Mesodermal cell (in vitro differentiated cells): ENCODE measurements around the gene SP3.

ENCODE experiments used
- H3K27ac ChIP-seq: 2 replicates; pipeline ENCODE4 v1.7.0; 2013; ENCODE audit warnings: mild to moderate bottlenecking, low read depth, low read length, moderate library complexity; ENCODE audit not compliant: severe bottlenecking
- H3K36me3 ChIP-seq: 2 replicates; pipeline ENCODE4 v1.7.1; 2013; ENCODE audit warnings: mild to moderate bottlenecking, low read length, moderate library complexity; ENCODE audit not compliant: control insufficient read depth, insufficient read depth
- H3K4me1 ChIP-seq: one replicate; pipeline ENCODE4 v1.7.1; 2013; ENCODE audit warnings: mild to moderate bottlenecking, low read length; ENCODE audit not compliant: insufficient read depth, control insufficient read depth, poor library complexity, severe bottlenecking
- H3K4me3 ChIP-seq: 2 replicates; pipeline ENCODE4 v1.7.0; 2013; ENCODE audit warnings: low read length, control low read depth, mild to moderate bottlenecking; ENCODE audit not compliant: insufficient read depth, poor library complexity, severe bottlenecking; ENCODE audit errors: extremely low read depth
- H3K9me3 ChIP-seq: 2 replicates; pipeline ENCODE4 v1.7.1; 2013; ENCODE audit warnings: mild to moderate bottlenecking, low read length, moderate library complexity; ENCODE audit not compliant: control insufficient read depth
- WGBS, 2 experiments: methylation state at CpG; one replicate each; pipeline ENCODE4 v1.1.5; 2013; ENCODE audit warnings: missing lambda C conversion rate in 2 of 2; ENCODE audit not compliant: insufficient coverage in 2 of 2; 5-methylcytosine and 5-hydroxymethylcytosine counted together

Gene SP3

DNA sequence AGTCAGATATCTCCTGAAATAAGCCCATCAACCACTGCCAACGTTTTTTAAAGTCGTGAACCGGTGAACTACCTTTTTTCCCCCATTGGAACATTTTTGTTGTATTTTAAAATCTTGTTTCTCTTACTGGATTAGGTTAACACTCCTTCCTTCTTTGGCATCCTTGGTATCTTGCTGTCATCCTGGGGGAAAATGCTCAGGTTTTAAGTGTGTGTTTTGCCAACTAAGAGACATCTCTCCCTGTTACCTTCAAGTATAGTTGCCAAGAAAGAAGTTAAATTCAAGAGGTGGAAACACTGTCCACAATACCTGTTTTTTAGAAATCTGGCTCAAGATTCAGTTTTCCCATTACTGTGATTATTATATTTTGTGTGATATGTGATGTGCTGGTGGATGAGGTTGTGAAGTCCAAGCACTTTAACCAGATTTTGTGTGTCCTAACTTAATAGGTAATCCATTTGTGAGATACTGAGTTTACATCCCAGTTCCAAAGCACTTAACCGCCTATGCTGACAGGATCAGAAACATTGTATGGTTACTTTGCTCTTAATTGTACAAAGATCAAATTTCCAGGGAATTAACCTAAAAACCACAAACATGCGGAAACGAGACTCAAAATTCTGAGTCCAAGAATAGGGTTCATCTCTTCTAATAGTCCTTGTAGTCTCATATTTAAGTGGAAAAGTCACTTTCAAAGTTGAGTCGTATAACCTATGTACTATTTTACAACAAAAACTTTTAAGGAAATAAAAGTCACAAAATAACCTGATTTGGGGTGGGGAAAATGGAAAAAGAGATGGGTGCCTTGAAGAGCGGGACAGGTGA is 1.3 kb upstream of the SP3 start:
- 100% methylated on average over 1 to 3 of the region's 8 CpGs for WGBS, 2 experiments
- Histone ChIP-seq H3K4me3 (peak overlapping the region; percentile 99), H3K9me3 (no peaks in the 10 kb centered on the region), H3K36me3 (peaks cover 1% of the 10 kb centered on the region), H3K27ac (peak overlapping the region; percentile 96), H3K4me1 (peaks cover 22% of the 10 kb centered on the region)

DNA sequence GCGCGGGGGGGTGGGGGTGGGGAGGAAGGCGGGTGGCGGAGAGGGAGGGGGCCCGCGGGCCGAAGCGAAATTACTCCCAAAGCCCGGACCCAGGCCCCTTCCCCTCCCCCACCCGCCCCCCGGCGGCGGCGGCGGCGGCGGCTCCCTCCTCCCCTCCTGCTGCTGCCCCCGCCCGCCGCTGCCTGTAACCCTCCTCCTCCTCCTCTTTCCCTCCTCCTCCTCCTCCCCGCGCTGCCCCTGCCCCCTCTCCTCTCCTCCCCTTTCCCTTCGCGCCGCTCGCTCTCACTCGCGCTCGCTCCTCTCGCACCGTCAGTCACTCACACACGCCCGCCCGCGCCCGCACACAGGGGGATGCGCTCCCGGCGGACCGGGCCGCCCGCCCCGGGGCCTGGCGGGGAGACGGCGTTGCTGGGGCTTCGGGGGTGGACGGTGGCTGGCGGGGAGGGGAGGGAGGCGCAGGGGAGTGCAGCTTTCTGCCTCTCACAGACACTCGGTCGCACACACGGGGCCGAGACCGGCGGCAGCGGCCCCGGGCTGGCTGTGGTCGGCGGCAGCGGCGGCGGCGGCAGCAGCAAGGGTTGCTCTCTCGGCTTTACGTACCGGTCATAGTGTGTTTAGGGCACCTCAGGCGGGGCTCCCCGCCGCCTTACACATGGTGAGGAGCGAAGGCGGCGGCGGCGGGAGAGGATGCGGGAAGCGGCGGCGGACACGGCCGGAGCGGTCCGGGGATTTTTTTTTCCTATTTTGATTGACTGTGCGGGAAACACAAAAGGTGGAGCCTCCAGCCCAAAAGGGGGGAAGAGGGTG is 405 bp downstream of the SP3 start:
- Histone ChIP-seq H3K4me1 (peaks cover 11% of the 10 kb centered on the region), H3K9me3 (peaks cover 6% of the 10 kb centered on the region), H3K36me3 (peaks cover 11% of the 10 kb centered on the region), H3K4me3 (peak overlapping the region; percentile 99), H3K27ac (peak overlapping the region; percentile 96)
- 0% methylated on average over 39 to 45 of the region's 84 CpGs for WGBS, 2 experiments

DNA sequence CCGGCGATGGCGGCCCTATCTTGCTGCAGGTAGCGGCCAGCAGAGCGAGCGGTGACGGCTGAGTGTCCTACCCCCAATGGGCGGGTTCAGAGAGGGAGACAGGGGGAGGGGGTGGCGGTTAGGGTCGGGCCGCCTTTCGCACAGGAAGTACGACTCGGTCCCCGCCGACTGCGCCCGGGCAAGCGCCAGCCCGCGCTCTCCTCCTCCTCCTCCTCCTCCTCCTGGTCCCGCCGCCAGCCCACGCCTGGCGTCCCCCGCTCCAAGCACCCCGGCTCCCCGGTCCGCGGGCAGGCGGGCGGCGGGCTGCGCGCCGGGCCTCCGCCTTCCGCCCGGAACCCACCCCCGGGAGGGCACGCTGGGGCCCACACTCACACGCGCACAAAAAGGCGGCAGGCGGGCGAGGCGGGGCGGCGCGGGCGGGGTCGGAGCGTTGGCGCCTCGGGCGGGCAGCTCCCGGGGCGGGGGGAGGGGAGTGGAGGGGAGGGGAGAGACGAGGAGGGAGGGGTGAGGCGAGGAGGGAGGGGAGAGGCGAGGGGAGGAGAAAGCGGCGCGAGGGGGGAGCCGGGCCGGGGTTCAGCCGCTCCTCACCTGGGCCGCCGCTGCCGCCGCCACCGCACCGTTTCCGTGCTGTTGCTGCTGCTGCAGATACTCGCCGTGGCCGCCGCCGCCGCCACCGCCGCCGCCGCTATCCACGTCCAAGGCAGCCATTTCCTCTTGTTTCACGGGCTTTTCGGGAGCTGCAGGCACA is 1.2 kb downstream of the SP3 start:
- H3K27ac ChIP-seq, result peak overlapping the region; percentile 95
- H3K4me1 ChIP-seq, result peaks cover 11% of the 10 kb centered on the region
- peaks cover 17% of the 10 kb centered on the region for H3K36me3 ChIP-seq
- peaks cover 6% of the 10 kb centered on the region for H3K9me3 ChIP-seq
- H3K4me3 ChIP-seq, result peak overlapping the region; percentile 99
- 0% methylated on average over 11 to 19 of the region's 87 CpGs for WGBS, 2 experiments

DNA sequence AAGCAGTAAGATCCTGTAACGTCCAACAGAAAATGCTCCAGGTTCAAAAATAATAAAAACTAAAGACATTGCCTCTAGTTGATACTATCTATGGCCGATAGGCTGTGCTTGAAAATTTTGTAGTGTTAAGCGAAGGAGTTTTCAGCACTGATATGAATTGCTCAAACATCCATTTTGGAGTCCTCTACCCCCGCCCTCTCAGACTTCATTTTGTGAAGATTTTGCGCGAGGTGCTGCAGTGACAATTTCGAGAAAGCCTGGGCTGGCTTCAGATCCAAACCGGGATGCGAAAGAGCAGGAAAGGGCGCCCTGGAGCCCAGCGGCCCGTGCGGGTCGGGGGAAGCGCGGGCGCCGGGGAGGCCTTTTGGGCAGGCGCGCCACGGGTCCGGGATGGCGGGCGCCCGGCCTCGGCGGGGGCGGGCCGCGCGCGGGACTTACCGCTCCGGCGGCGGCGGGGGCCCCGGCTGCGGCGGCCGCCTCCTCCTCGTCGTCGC is 1.8 kb downstream of the SP3 start:
- Histone ChIP-seq H3K4me3 (peak overlapping the region; percentile 99), H3K27ac (peak overlapping the region; percentile 95), H3K4me1 (peaks cover 11% of the 10 kb centered on the region), H3K36me3 (peaks cover 17% of the 10 kb centered on the region), H3K9me3 (peaks cover 6% of the 10 kb centered on the region)
- WGBS, 2 experiments, result 0% methylated on average over 13 to 33 of the region's 44 CpGs

DNA sequence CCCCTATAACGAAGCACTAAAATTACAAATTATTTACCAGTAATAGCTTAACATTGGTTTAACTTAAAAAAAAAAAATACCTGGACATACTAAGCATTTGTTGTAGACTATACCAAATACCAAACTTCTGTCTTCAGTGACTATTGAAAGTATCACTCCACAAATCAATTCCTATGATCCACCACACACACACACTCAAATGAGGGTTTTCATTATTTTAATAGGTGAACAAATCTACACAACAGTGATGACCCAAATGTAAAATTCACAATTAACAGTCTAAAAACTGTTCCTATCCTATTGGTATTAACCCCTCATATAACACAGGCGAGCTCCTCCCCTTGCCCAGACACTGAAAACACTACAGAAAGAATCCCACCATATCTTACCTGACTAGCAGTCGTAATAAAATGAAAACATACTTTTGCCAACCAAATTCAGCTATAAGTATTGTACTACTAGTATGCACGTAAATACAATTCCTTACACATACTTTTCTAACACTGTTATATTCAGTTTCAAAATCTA is 2.5 kb downstream of the SP3 start:
- peak overlapping the region; percentile 95 for H3K27ac ChIP-seq
- 0 to 5% methylated on average over 1 to 4 of the region's 4 CpGs for WGBS, 2 experiments

DNA sequence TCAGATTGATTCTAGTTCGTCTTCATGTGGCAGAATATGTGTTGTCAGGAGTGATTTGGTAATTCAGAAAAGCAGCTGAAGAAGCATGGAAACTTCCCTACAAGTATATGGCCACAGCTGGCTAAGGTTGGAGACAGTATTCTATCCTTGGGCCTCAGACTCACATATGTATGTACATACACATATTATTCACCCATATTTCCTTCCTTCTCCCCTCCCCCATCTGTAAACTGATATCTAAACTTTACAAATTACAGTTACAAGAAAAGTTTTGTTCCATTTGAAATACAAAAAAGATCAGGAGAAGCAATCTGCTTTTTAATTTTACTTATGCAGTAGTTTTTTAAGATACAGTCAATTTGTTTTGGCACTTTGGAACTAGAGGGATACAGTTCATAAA is 3.1 kb downstream of the SP3 start:
- Histone ChIP-seq H3K4me1 (peaks cover 9% of the 10 kb centered on the region), H3K36me3 (peaks cover 21% of the 10 kb centered on the region), H3K4me3 (peak overlapping the region; percentile 99), H3K9me3 (peaks cover 6% of the 10 kb centered on the region), H3K27ac (no peak overlapping the region)
- WGBS, 2 experiments, result no CpG with 5 or more reads among the region's 1 CpG

More for the DNA sequence above, 2.5 kb downstream of the SP3 start:
- H3K4me1 ChIP-seq, result peaks cover 11% of the 10 kb centered on the region
- peak overlapping the region; percentile 99 for H3K4me3 ChIP-seq
- peaks cover 18% of the 10 kb centered on the region for H3K36me3 ChIP-seq
- H3K9me3 ChIP-seq, result peaks cover 6% of the 10 kb centered on the region

DNA sequence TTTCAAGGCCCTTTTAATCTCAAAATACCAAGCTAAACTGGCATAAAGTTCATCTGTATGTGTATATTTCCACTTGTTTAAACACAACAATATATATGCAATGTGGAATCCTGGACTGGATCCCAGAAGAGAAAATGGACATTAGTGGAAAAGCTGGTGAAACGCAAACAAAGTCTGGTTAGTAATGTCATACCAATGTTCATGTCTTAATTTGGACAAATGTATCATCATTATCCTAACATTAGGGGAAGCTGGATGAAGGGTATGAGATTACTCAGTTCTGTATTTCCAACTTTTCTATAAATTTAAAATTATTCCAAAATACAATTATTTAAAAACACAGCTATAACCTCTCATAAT is 3.8 kb downstream of the SP3 start:
- no CpG with 5 or more reads among the region's 1 CpG for WGBS, 2 experiments

DNA sequence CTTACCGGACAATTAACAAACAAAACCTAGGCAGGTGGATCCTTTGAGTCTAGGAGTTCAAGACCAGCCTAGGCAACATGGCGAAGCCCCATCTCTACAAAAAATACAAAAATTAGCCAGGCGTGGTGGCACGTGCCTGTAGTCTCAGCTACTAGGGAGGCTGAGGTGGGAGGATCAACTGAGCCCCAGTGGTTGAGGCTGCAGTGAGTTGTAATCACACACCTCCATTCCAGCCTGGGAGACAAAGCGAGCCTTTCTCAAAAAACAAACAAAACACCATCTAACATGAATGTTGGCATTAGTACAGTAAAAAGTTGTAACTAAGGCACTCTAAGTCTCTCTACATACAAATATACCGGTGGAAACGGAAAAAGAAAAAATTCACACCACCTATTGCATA is 5.3 kb downstream of the SP3 start:
- 100% methylated on average over 2 of the region's 7 CpGs for WGBS, 2 experiments
- peaks cover 6% of the 10 kb centered on the region for H3K9me3 ChIP-seq
- H3K4me3 ChIP-seq, result no peak overlapping the region
- no peak overlapping the region for H3K27ac ChIP-seq
- no peaks in the 10 kb centered on the region for H3K4me1 ChIP-seq
- peaks cover 39% of the 10 kb centered on the region for H3K36me3 ChIP-seq

More for the DNA sequence above, 3.8 kb downstream of the SP3 start:
- peaks cover 25% of the 10 kb centered on the region for H3K36me3 ChIP-seq
- H3K4me1 ChIP-seq, result peaks cover 2% of the 10 kb centered on the region
- no peak overlapping the region for H3K27ac ChIP-seq
- no peak overlapping the region for H3K4me3 ChIP-seq
- peaks cover 6% of the 10 kb centered on the region for H3K9me3 ChIP-seq

DNA sequence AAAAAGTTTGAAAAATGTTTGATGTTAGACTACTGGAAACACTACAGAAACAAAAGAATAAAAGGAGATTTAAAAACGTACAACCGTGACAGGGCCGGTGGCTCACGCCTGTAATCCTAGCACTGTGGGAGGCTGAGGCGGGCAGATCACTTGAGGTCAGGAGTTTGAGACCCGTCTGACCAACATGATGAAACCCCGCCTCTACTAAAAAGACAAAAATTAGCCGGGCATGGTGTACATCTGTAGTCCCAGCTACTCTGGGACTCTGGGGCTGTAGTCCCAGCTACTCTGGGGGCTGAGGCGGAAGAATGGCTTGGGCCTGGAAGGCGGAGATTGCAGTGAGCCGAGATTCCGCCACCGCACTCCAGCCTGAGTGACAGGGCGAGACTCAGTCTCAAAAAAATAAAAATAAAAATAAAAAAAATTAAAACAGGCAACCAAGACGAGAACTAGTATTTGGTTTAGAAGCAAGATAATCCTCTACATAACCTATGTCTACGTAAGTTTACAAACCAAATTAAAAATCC is 5.8 kb downstream of the SP3 start:
- H3K36me3 ChIP-seq, result peaks cover 44% of the 10 kb centered on the region
- H3K4me1 ChIP-seq, result no peaks in the 10 kb centered on the region
- no peak overlapping the region for H3K27ac ChIP-seq
- peaks cover 6% of the 10 kb centered on the region for H3K9me3 ChIP-seq
- 76 to 86% methylated on average over 10 of the region's 16 CpGs for WGBS, 2 experiments
- no peak overlapping the region for H3K4me3 ChIP-seq
